ENCODE results near the gene ARID3A. TPM values are rescaled to one million over a fixed set of nuclear protein-coding genes. Genes with fewer than 3 reads are reported as not detected.

Gene ARID3A
- total RNA-seq, 2 experiments from 2014 or later, result 18.7 to 22.1 TPM

DNA sequence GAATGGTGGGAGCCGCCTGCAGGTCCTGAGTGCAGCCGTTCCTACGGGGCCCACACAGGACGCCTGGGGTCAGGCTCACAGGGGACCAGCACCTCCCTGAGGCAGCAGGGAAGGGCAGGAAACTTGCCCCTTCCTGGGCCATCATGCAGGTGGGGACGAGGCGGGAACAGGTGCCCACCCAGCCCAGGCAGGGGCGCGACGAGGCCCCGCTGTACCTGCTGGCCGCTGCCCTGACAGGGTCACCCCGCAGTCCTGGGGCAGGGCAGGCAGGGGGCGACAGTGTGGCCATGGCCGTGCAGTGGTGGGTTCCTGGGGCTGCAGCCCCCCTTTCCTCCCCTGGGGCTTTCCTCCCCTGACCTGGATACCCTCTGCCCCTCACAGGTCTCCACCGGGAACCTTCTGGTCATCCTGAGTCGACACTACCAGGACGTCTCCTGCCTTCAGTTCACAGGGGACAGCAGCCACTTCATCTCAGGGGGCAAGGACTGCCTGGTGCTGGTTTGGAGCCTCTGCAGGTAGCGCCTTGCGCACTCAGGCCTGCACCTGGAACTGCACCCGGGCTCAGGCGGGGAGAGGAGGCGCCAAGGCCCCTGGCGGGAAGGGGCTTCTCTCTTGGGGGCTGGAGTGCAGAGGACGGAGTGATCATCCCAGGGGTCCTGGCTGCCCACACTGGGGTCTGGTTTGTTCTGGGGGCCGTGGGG is 63.7 kb downstream of the ARID3A start:
- TF ChIP-seq, protein P1, sequence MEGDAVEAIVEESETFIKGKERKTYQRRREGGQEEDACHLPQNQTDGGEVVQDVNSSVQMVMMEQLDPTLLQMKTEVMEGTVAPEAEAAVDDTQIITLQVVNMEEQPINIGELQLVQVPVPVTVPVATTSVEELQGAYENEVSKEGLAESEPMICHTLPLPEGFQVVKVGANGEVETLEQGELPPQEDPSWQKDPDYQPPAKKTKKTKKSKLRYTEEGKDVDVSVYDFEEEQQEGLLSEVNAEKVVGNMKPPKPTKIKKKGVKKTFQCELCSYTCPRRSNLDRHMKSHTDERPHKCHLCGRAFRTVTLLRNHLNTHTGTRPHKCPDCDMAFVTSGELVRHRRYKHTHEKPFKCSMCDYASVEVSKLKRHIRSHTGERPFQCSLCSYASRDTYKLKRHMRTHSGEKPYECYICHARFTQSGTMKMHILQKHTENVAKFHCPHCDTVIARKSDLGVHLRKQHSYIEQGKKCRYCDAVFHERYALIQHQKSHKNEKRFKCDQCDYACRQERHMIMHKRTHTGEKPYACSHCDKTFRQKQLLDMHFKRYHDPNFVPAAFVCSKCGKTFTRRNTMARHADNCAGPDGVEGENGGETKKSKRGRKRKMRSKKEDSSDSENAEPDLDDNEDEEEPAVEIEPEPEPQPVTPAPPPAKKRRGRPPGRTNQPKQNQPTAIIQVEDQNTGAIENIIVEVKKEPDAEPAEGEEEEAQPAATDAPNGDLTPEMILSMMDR (IDR thresholded peaks at IDR 0.05), result no peak
- ATAC-seq (no peak), DNase-seq (no peak)
- no peaks in the 10 kb centered on the region for H3K9me3 Mint-ChIP-seq
- ChIA-PET POLR2A (no interaction called here), CTCF (no interaction called here)
- peaks cover 19% of the 10 kb centered on the region for H3K36me3 Mint-ChIP-seq (ENCODE audit: low read depth)
- H3K27ac Mint-ChIP-seq, result no peak overlapping the region
- H3K4me3 Mint-ChIP-seq, result no peak overlapping the region
- intact Hi-C loops (cut with micrococcal nuclease), result no loop called here
- H3K4me1 Mint-ChIP-seq (ENCODE audit: low read depth), result peaks cover 15% of the 10 kb centered on the region
- no peaks in the 10 kb centered on the region for H3K27me3 Mint-ChIP-seq

GRCh38 chr19:990119-990571 is 64.3 kb downstream of the ARID3A start:
- Mint-ChIP-seq H3K4me3 (no peak overlapping the region), H3K9me3 (no peaks in the 10 kb centered on the region), H3K4me1 (ENCODE audit: low read depth) (peaks cover 10% of the 10 kb centered on the region), H3K27ac (no peak overlapping the region), H3K27me3 (no peaks in the 10 kb centered on the region), H3K36me3 (ENCODE audit: low read depth) (peaks cover 19% of the 10 kb centered on the region)
- TF ChIP-seq, protein P1 (IDR thresholded peaks at IDR 0.05), result no peak
- DNase-seq (no peak), ATAC-seq (no peak)
- intact Hi-C loops (cut with micrococcal nuclease), result no loop called here
- POLR2A ChIA-PET, result no interaction called here
- CTCF ChIA-PET, result no interaction called here

DNA sequence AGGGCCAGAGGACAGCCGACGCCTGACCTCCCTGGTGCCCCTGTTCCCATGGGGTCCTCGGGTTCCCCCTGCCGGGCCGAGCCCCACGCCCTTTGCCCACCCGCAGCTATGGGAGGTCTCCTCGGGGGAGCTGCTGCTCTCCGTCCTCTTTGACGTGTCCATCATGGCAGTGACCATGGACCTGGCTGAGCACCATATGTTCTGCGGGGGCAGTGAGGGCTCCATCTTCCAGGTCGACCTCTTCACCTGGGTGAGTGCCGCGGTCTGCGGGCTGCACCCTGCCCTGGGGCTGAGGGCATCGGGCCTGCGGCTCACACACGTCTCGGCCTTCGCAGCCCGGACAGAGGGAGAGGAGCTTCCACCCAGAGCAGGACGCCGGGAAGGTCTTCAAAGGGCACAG is 64.9 kb downstream of the ARID3A start:
- H3K4me1 Mint-ChIP-seq (ENCODE audit: low read depth), result peaks cover 6% of the 10 kb centered on the region
- H3K9me3 Mint-ChIP-seq, result no peaks in the 10 kb centered on the region
- no peak for DNase-seq
- ChIA-PET CTCF (no interaction called here), POLR2A (no interaction called here)
- intact Hi-C loops (cut with micrococcal nuclease), result no loop called here
- no peaks in the 10 kb centered on the region for H3K27me3 Mint-ChIP-seq
- TF ChIP-seq, protein P1 (IDR thresholded peaks at IDR 0.05), result no peak
- no peak overlapping the region for H3K27ac Mint-ChIP-seq
- H3K36me3 Mint-ChIP-seq (ENCODE audit: low read depth), result peaks cover 17% of the 10 kb centered on the region
- ATAC-seq, result no peak
- no peak overlapping the region for H3K4me3 Mint-ChIP-seq

DNA sequence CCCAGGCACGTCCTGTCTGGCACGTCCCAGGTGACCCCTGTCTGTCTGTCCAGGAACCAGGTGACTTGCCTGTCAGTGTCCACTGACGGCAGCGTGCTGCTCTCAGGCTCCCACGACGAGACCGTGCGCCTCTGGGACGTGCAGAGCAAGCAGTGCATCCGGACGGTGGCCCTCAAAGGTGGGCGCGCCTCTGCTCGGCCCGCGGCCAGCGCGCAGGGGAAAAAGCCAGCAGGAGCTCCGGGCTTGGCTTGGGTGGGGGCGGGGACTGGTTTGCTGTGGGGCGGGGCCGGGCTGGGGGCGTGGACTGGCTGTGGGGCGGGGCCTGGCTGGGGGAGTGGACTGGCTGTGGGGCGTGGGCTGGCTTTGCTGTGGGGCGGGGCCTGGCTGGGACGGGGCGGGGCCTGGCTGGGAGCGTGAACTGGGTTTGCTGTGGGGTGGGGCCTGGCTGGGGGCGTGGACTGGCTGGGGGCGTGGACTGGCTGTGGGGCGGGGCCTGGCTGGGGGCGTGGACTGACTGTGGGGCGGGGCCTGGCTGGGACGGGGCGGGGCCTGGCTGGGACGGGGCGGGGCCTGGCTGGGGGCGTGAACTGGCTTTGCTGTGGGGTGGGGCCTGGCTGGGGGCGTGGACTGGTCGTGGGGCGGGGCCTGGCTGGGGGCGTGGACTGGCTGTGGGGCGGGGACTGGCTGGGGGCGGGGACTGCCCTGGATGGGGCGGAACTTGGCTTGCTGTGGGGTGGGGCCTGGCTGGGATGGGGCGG is 65.5 kb downstream of the ARID3A start:
- peaks cover 17% of the 10 kb centered on the region for H3K36me3 Mint-ChIP-seq (ENCODE audit: low read depth)
- peak; percentile 81 for DNase-seq
- no peak overlapping the region for H3K4me3 Mint-ChIP-seq
- TF ChIP-seq, protein P1 (IDR thresholded peaks at IDR 0.05), result no peak
- no peaks in the 10 kb centered on the region for H3K9me3 Mint-ChIP-seq
- H3K4me1 Mint-ChIP-seq (ENCODE audit: low read depth), result peaks cover 9% of the 10 kb centered on the region
- H3K27me3 Mint-ChIP-seq, result no peaks in the 10 kb centered on the region
- intact Hi-C loops (cut with micrococcal nuclease), result no loop called here
- H3K27ac Mint-ChIP-seq, result no peak overlapping the region
- ATAC-seq, result peak; percentile 88
- POLR2A ChIA-PET, result interaction anchor here (1.4 kb wide), 1 partner anchor 27 kb away, joined by 3 read pairs; no protein-coding TSS in a partner anchor
- CTCF ChIA-PET, result interaction anchor here (0.6 kb wide), 1 partner anchor 116 kb away, joined by 3 read pairs; no protein-coding TSS in a partner anchor
